Measurements from ENCODE around the gene LCLAT1. TPM values are rescaled to one million over a fixed set of nuclear protein-coding genes. Genes with fewer than 3 reads are reported as not detected.
"Not testable (repeated sequence)": the region's sequence is repeated elsewhere in the genome, so short reads cannot be mapped to it uniquely, and the experiment has no call there.

Gene LCLAT1
- total RNA-seq, 1 donor = 14.6 TPM

DNA sequence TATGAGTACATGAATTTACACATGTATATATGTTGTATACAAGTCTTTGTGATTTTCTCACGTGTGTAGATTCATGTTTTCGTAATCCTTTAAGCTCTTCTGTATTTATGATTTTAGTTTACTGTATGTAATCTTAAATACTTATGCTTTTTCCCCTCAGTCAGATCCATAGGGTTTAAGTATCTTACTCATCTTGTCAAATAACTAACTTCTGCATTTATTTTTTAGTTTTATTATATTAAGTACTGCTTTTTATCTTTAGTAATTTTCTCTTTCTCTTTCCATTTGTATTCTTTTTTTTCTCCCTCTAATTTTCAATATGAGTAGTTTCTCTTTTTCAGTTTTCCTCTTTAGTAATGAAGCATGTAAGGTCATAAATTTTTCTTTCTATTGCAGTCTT is 179.4 kb downstream of the LCLAT1 start:
- no peaks in the 10 kb centered on the region for H3K4me1 ChIP-seq (ENCODE audit: insufficient read depth, low read length)
- no peak overlapping the region for H3K4me3 ChIP-seq (ENCODE audit: low read length)
- H3K9me3 ChIP-seq (ENCODE audit: low read depth, low read length) = no peaks in the 10 kb centered on the region
- H3K27me3 ChIP-seq (ENCODE audit: insufficient read depth, low read length) = no peaks in the 10 kb centered on the region

DNA sequence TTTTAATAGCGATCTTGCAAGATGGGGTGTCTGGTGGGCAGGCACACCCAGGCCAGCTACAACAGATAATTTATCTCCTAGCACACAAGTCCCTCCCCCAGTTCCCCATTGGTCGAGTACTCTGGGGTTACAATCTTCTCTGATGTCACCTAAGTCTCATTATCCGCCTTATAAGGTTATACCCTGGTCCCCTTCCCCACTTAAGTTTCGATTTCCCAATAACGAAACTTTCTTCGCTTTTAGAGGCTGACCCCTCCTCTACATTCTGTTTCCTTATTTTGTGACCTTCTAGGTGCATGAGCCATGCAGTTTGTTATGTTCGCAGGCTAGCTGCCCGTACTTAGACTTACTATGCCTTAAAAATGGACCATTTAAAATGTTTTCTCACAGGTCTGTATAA is 180.1 kb downstream of the LCLAT1 start:
- H3K9me3 ChIP-seq (ENCODE audit: low read depth, low read length) = no peaks in the 10 kb centered on the region

DNA sequence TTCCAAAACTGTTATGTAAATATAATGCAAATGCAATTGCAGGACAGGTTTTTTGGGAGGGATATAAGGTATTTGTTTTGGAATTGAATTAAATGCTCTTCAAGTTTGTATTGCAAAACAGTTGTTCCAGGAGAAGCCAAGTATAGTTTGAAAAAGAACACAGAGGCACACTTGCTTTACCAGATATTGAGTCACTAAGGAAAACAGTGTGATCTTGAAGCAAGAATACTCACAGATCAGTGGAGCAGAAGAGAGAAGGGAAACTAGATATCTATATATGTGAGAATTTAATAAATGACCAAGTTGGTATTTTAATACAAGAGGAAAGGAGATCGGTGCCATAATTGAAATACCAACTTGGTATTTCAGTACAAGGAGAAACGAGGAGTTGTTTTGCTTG is 181.3 kb downstream of the LCLAT1 start:
- Histone ChIP-seq H3K9me3 (ENCODE audit: low read depth, low read length) (no peaks in the 10 kb centered on the region), H3K4me3 (ENCODE audit: low read length) (no peak overlapping the region), H3K4me1 (ENCODE audit: insufficient read depth, low read length) (no peaks in the 10 kb centered on the region), H3K27me3 (ENCODE audit: insufficient read depth, low read length) (no peaks in the 10 kb centered on the region)

More for the DNA sequence above, 180.1 kb downstream of the LCLAT1 start:
- H3K4me3 ChIP-seq (ENCODE audit: low read length) = no peak overlapping the region
- no peaks in the 10 kb centered on the region for H3K4me1 ChIP-seq (ENCODE audit: insufficient read depth, low read length)
- H3K27me3 ChIP-seq (ENCODE audit: insufficient read depth, low read length) = no peaks in the 10 kb centered on the region

DNA sequence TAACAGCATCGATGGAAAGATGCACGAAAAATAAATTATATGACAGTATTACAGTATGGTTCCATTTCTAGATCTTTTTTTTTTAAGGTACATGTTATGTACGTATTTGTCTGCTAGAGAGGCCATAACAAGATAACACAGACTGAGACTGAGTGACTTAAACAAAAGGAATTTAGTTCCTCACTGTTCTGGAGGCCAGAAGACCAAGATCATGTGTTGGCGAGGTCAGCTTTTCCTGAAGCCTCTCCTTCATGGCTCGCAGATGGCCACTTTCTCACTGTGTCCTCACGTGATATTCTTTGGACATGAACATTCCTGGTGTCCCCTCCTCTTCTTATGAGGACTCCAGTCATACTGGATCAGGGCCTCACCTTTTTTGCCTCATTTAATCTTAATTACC is 182.8 kb downstream of the LCLAT1 start:
- Histone ChIP-seq H3K4me1 (ENCODE audit: insufficient read depth, low read length) (no peaks in the 10 kb centered on the region), H3K27me3 (ENCODE audit: insufficient read depth, low read length) (no peaks in the 10 kb centered on the region), H3K9me3 (ENCODE audit: low read depth, low read length) (no peaks in the 10 kb centered on the region), H3K4me3 (ENCODE audit: low read length) (no peak overlapping the region)

DNA sequence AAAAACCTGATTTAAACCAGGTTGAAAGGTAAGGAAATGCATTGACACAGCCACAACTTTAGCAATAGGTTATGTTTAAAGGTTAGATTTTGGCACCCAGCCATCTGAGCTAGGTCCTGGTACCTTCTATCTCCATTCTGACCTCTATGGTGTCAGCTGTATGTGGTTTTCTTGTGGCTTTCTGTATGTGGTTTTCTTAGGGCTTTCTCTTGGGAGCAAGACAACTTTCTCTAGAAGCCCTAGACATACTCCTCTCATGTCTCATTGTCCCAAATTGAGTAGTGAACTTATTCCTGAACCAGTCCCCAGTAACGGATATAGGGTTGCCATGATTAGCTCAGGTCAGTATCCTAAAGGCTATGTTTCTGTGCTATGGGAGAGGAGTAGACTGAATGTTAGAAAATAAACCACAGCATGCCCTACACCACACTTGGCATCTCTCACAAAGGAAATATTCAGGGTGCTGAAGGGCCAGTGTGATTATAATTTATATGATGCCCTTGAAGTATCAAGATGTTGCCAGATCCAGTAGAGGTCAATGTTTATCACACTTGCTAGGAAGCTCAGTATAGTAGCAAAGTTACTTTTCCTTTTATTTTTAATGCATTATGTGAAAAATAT is 184.1 kb downstream of the LCLAT1 start:
- H3K4me1 ChIP-seq (ENCODE audit: insufficient read depth, low read length) = no peaks in the 10 kb centered on the region
- H3K9me3 ChIP-seq (ENCODE audit: low read depth, low read length) = no peaks in the 10 kb centered on the region
- H3K27me3 ChIP-seq (ENCODE audit: insufficient read depth, low read length) = no peaks in the 10 kb centered on the region
- no peak overlapping the region for H3K4me3 ChIP-seq (ENCODE audit: low read length)

DNA sequence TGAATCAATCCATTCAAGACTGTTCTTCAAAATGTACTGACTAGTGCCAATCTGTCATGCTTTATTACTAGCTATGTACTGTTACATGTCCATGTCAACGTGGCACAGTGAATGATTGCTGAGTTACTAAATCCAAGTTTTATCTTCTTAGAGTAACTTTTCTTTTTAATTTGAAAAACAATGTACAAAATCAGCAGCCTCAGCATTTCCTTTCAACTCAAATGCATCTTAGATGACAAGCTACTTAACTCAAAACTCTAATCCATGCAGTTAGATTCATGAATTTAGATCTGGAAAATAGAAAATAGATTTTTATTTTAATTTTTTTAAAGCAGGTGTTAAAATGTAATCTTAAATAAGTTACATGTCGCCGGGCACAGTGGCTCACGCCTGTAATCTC is 186.0 kb downstream of the LCLAT1 start:
- Histone ChIP-seq H3K4me1 (ENCODE audit: insufficient read depth, low read length) (no peaks in the 10 kb centered on the region), H3K27me3 (ENCODE audit: insufficient read depth, low read length) (no peaks in the 10 kb centered on the region), H3K4me3 (ENCODE audit: low read length) (no peak overlapping the region), H3K9me3 (ENCODE audit: low read depth, low read length) (no peaks in the 10 kb centered on the region)

DNA sequence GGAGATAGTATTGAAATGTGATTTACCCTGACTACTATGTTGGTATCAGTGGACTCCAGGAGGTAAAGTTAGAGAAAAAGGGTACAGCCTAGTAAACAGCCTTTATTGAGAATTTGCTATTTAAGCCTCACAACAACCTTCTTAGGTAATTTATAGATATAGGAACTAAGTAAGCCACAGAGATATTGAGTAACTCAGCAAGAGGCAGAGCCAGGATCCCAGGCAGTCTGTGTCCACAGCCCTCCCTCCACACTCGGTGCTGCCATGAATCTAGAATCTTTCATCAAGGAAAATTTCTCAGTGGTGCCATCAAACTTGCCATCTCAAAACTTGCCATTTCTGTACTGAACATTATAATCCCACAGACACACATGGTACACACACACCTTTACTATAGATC is 189.3 kb downstream of the LCLAT1 start:
- no peaks in the 10 kb centered on the region for H3K27me3 ChIP-seq (ENCODE audit: insufficient read depth, low read length)
- no peaks in the 10 kb centered on the region for H3K9me3 ChIP-seq (ENCODE audit: low read depth, low read length)
- no peaks in the 10 kb centered on the region for H3K4me1 ChIP-seq (ENCODE audit: insufficient read depth, low read length)
- H3K4me3 ChIP-seq (ENCODE audit: low read length) = no peak overlapping the region

DNA sequence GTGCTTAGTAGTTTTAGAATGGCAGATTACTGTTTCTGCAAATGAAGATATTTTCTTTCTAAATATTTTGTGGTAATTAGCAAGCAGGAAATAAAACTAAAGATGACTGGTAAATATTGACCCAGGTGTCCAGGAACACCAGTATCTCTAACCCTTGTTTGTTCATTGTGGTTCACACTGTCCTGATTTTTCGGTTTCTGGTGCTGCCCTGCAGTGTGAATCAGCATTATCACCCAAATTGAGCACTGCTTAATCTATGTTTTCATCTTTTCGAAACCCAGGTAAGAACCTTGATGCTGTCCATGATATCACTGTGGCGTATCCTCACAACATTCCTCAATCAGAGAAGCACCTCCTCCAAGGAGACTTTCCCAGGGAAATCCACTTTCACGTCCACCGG is 192.8 kb downstream of the LCLAT1 start:
- no peaks in the 10 kb centered on the region for H3K9me3 ChIP-seq (ENCODE audit: low read depth, low read length)
- no peak overlapping the region for H3K4me3 ChIP-seq (ENCODE audit: low read length)
- H3K4me1 ChIP-seq (ENCODE audit: insufficient read depth, low read length) = no peaks in the 10 kb centered on the region
- no peaks in the 10 kb centered on the region for H3K27me3 ChIP-seq (ENCODE audit: insufficient read depth, low read length)

DNA sequence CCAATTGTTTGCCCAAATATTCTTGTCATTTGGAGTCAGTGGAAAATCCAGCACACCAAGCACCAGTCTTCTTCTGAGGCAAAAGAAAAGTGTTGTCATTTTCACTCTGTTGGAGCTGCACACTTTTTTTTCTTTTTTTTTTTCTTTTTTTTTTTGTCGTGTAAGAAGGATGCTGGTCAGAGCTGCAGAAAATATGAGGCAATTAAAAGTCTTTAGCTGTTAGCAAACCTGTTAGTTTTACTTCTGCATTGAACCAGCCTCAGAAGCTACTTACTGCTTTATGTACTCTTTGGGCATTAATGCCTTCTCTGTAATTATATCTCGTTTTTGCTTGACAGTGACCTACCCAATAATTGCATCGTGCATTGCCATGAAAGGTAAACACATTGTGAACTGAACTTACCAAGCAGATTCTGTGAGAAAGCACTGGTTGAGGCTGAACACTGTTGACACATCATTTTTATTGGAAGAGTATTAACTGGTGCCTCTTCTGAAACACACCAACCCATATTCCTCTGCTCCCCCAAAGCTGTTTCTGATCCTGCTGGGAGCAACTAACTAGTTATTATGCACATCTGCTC is 194.8 kb downstream of the LCLAT1 start:
- Histone ChIP-seq H3K27me3 (ENCODE audit: insufficient read depth, low read length) (no peaks in the 10 kb centered on the region), H3K4me3 (ENCODE audit: low read length) (no peak overlapping the region), H3K9me3 (ENCODE audit: low read depth, low read length) (no peaks in the 10 kb centered on the region), H3K4me1 (ENCODE audit: insufficient read depth, low read length) (no peaks in the 10 kb centered on the region)

DNA sequence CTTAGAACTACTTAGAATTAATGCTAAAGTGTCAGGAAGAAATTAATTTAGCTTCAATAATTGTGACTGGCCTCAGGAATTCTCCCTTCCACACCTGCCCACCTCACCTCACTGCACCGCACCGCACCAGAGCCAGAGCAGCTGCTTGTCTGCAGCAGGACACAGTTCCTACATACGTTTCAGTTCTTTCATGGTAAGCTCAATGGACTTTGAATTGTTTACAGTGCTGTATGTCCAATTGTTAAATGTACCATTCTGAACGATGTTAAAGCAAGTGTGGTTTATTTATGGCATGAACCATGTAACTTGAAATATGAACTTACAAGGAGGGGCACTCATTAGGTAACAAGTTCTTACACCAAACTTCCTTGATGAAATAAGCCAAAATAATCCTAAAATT is 196.0 kb downstream of the LCLAT1 start:
- H3K9me3 ChIP-seq (ENCODE audit: low read depth, low read length); H3K27me3 ChIP-seq (ENCODE audit: insufficient read depth, low read length); H3K4me1 ChIP-seq (ENCODE audit: insufficient read depth, low read length); H3K4me3 ChIP-seq (ENCODE audit: low read length): not testable (repeated sequence)

DNA sequence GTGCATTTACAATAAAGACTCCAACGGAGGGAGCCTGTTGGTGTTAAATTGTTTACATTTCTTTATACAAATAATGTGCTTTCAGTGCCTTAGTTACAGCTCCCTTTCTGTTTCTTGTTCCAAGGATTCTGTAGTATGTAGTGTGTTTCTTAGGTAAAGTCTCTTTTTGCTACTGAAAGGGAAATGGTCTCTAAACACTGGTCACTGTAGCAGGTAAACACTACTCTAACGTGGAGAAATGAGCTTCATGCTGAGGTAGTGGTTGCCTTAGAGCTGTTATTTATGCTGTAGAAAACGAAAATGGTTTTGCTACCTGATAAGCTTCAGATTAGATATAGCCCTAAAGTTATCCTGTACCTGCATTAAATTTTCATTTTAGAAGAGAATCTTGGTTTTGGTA is 196.6 kb downstream of the LCLAT1 start:
- no peak overlapping the region for H3K4me3 ChIP-seq (ENCODE audit: low read length)
- no peaks in the 10 kb centered on the region for H3K9me3 ChIP-seq (ENCODE audit: low read depth, low read length)
- H3K4me1 ChIP-seq (ENCODE audit: insufficient read depth, low read length) = no peaks in the 10 kb centered on the region
- no peaks in the 10 kb centered on the region for H3K27me3 ChIP-seq (ENCODE audit: insufficient read depth, low read length)

DNA sequence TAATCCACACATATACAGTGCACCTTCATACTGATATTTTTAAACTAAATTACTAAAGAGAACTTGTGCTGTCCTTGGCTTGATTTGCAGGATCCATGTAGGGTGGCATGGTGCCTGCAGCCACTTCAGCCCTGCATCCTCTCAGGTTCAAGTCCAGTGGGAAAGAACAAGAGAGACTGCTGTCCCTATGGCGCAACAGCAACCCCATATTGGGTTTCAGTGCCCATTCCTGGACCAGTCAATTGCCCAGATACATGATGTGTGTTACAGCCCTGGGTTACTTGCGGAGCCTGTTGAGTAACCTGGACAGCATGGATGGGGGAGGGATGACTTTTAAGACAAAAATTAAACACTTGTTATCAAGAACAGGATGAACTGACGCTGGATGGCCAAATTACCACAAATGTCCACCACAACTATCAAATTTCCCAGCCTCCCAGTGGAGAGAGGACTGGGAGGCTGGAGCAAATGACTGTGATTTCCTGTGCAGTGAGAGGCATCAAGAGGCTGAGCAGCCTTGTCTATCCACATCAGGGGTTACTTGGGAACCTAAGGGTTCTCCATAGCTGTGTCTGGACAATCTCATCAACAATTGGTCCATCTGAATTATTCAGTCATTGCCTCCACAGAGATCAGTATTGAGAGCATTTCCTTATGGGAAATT is 198.2 kb downstream of the LCLAT1 start:
- Histone ChIP-seq H3K27me3 (ENCODE audit: insufficient read depth, low read length) (no peaks in the 10 kb centered on the region), H3K4me3 (ENCODE audit: low read length) (no peak overlapping the region), H3K4me1 (ENCODE audit: insufficient read depth, low read length) (no peaks in the 10 kb centered on the region), H3K9me3 (ENCODE audit: low read depth, low read length) (no peaks in the 10 kb centered on the region)

DNA sequence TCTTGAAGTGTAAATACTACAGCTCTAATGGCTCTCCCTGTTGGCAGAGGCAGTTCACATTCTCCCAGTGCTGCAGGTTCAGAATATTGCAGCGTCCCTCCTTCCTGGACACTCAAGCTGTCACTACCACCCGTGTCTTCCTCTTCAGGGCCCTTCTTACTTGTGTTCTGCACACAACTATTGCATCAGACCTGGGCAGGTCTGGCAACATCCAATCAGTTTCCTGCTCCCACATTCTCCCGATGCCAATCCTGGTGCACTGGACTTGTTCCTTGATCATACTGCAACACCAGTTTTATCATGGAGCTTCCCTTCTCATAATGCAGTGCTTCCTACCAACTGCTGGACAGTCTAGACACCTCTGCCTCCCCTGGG is 198.7 kb downstream of the LCLAT1 start:
- H3K27me3 ChIP-seq (ENCODE audit: insufficient read depth, low read length) = no peaks in the 10 kb centered on the region
- no peaks in the 10 kb centered on the region for H3K4me1 ChIP-seq (ENCODE audit: insufficient read depth, low read length)
- H3K9me3 ChIP-seq (ENCODE audit: low read depth, low read length) = no peaks in the 10 kb centered on the region
- H3K4me3 ChIP-seq (ENCODE audit: low read length) = no peak overlapping the region

DNA sequence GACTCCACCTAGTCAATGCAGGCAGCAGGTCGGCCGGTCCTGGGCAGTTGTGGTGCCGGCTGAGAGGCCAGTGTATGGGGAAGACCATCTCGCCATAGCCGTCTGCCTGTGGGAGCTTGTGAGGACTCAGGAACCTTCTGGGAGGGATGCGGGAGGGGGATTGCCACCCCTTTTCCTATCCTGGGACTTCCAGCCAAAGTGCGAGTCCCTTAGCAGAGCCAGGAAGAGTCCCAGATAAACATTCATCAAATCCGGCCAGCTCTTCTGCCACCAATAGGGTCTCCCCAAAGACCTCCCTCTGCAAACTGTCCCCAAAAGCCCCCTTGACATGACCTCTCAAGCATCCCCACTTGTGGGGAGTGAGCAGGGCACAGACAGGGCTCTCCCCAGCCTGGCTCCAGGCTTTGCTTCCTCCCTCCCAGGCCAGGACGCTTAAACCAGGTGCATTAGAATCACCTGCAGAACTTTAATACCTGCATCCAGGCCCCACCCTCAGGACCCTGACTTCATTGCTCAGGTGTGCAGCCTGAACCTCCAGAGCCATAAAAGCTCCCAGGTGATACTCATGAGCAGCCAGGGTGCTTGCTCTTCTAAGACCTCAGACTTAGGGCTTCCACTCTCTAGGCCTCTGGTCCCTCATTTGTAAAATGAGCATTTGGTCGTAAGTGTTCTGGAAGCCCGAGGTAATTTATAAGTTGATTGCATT is 200.9 kb downstream of the LCLAT1 start:
- Histone ChIP-seq H3K4me3 (ENCODE audit: low read length) (no peak overlapping the region), H3K27me3 (ENCODE audit: insufficient read depth, low read length) (no peaks in the 10 kb centered on the region), H3K9me3 (ENCODE audit: low read depth, low read length) (no peaks in the 10 kb centered on the region), H3K4me1 (ENCODE audit: insufficient read depth, low read length) (no peaks in the 10 kb centered on the region)

DNA sequence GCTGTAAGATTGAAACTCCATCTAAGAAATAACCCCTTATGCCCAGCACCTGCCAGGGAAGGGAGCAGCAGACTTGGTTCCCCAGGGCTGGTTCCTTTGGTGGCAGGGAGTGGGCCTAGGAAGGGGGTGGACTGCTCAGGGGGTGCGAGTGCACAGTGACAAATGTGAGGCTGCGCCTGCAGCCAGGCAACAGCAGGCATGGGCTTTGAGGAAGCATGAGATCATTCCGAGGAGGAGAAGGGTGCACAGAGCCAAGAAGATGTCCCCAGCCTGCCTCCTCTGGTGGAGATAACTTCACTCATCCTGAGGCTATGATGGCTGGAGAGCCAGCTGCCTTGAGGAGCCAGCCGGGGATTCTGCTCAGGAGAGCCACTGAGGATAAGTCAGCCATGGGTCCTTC is 202.2 kb downstream of the LCLAT1 start:
- Histone ChIP-seq H3K4me1 (ENCODE audit: insufficient read depth, low read length) (no peaks in the 10 kb centered on the region), H3K9me3 (ENCODE audit: low read depth, low read length) (no peaks in the 10 kb centered on the region), H3K4me3 (ENCODE audit: low read length) (no peak overlapping the region), H3K27me3 (ENCODE audit: insufficient read depth, low read length) (no peaks in the 10 kb centered on the region)
